NCI-H460 (cell line): ENCODE data around the gene CCSER2. TPM values are rescaled to one million over a fixed set of nuclear protein-coding genes. Genes with fewer than 3 reads are reported as not detected.
"Not testable (repeated sequence)": the region's sequence is repeated elsewhere in the genome, so short reads cannot be mapped to it uniquely, and the experiment has no call there.

Source experiments
- DNase-seq: peaks from one replicate; pipeline ENCODE4 v3.0.0-alpha.2; 2016; ENCODE audit warnings: low read depth; ENCODE audit errors: extremely low read depth
- total RNA-seq: library from RNA; depleted of rRNA; stranded (reverse); fragments of >200 nt; shearing (Covaris generic); gene quantifications from 2 replicates; pipeline ENCODE4 v1.2.3, GENCODE V29; 2014

CCSER2 gene
- total RNA-seq, 1 experiment from 2014 or later: 25.0 TPM

DNA sequence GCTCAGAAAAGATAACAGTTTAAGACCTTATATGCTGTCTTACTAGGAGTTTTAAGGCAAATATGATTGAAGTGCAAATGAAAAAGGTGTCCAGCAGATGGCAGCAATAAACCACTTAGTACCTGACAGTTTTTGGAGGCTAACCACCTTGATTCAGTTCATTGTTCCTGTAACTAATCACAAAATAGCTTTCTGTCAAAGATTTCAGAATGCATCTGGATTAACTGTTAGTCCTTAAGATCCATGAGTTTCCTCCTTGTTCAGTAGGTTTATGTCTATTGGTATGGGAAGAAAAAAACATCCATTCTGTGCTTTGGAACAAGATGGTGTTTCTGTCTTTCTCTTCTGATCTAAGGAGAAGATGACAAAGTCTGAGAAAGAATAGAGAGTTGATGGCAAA is 46.6 kb downstream of the CCSER2 start:
- DNase-seq: peak; percentile 58

- DNase-seq: no peak
Observed at GRCh38 chr10:84375881-84376280, 47.5 kb downstream of the CCSER2 start.

DNA sequence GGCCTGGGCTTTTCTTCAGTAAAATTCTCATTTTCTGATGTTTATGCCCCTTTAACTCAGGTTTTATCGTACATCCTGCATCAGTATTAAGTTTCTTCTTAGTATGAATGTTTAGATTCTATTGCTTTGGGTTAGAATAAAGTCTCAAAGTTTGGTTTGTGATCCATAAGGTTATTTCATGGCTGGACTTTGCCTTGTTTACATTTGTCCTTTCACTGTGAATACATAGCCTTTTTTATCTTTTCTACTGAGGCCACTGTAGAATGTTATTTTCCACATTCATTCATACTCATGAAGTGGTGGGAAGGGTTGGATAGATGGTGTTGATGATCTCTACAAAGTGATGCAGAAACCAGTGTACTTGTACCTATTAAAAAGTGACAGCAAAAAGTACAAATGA is 59.8 kb downstream of the CCSER2 start:
- no peak for DNase-seq

DNA sequence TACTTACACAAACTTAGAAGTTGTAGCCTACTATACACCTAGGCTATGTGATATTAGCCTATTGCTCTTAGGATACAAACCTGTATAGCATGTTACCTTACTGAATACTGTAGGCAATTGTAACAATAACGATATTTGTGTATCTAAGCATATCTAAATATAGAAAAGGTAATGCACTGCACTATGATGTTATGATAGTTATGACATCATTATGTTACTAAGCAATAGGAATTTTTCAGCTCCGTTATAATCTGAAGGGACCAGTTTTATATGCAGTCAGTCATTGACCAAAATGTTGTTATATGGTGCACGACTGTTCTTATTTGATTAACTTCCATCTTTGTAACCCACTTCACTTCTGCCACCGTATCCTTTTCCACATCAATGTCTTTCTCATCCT is 62.0 kb downstream of the CCSER2 start:
- no peak for DNase-seq

GRCh38 chr10:84391326-84391725 is 62.9 kb downstream of the CCSER2 start:
- DNase-seq: no peak

- DNase-seq: no peak
Observed at GRCh38 chr10:84392181-84392580, 63.8 kb downstream of the CCSER2 start.

DNA sequence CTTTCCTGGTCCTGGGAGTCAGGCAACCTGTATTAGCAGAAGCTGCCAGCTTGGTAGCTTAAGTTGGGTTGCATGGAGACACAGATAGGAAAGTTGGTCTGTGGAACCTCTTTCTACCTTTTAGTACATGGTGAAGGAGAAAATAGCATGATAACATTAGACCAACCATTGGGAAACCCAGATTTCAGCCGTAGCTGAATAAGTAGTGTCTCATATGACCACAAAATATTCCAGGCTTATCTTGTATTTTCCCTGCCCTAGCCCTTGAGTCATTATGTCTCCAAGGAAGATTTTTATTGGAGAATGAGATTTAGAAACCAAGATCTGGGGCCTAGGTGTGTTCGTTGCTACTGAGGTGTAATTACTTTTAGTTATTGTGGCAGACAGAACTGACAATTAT is 67.2 kb downstream of the CCSER2 start:
- DNase-seq: no peak

DNA sequence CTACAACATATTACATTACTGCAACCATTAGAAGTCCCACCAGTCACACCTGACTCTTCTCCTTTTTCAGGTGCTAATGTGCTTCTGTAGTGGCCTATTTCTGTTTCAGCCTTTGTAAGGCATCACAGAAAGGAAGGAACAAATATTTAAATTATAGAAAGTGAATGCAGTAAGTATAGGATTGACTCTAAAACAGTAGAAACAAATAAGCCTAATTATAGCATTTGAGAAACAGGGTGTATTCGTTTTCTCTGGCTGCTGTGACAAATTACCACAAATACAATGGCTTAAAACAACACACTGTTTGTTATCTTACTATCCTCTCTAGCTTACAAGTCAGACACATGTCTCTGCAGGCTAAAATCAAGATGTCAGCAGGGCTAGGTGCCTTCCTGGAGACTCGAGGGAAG is 69.4 kb downstream of the CCSER2 start:
- DNase-seq: no peak

GRCh38 chr10:84398696-84399095 is 70.3 kb downstream of the CCSER2 start:
- DNase-seq: no peak

- DNase-seq: no peak
Observed at GRCh38 chr10:84401854-84402611, 73.6 kb downstream of the CCSER2 start.

DNA sequence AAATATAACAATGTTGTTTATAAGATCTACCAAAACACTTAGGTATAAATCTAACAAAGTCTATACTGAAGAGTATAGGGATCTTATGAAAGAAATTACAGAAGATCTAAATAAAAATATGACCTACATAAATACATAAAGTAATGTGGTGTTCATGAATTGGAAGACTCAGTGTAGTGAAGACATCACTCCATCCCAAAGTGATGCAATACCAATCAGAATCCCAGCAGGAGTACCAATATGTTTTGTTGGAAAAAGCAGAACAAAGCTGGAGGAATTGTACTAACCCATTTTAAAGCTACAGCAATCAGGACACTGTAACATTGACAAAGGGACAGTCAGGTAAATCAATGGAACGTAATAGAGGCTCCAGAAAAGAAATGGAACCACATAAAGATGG is 76.4 kb downstream of the CCSER2 start:
- no peak for DNase-seq

- DNase-seq: no peak
Observed at GRCh38 chr10:84405662-84406061, 77.3 kb downstream of the CCSER2 start.

DNA sequence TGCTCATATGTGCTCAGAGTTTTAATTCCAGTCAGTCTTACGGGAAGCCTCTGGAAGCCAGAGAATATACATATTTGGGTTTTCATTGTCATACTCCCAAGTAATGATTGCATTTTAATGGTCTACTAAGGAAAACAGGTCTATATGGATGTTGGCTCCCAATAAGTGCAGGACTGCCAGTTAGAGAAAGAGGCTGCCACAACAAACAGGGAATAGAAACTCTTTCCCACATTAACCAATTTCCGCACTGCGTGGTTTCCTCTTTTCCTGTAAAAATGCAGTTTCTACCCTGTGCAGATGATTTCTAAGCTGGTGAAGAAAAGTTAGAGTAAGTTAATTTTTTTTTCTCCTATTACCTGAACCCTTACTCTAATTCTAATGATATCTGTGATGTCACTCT is 78.2 kb downstream of the CCSER2 start:
- DNase-seq: no peak

DNA sequence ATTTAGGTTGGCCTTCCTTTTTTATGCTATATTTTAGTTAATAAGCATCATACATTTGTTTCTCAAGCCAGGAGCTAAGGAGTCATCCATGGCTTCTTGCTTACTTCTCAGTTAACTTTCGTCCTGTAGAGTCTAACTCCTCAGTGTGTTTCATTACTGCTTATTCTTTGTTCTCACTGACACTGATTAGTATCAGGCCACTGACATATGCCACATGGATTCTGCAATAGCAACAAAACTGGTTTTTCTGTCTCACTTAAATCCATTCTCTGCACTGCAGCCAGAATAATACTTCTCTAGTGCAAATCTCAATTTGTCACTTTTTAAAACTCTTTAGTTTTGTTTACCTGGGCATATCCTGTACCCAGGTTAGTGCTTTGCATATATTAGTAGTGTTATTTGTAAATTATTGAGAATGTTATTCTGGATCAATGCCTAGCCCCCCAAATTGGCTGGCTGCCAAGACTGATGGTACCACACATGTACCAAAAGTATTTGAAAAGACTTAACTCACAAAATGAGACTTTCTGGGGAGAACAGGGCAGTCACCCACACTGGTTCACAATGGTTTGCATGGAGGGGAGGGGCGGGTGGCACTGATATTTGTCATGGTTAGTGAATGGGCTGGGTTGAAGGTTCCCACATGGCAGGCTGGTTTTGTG is 79.1 kb downstream of the CCSER2 start:
- DNase-seq: no peak

- no peak for DNase-seq
Observed at GRCh38 chr10:84412482-84412881, 84.1 kb downstream of the CCSER2 start.

DNA sequence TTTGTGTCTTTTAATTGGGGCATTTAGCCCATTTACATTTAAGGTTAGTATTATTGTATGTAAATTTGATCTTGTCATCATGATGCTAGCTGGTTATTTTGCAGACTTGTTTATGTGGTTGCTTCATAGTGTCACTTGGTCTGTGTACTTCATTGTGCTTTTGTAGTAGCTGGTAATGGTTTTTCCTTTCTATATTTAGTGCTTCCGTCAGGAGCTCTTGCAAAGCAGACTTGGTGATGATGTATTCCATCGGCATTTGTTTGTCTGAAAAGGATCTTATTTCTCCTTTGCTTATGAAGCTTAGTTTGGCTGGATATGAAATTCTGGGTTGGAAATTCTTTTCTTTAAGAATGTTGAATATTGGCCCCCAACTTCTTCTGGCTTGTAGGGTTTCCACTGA is 85.7 kb downstream of the CCSER2 start:
- not testable (repeated sequence) for DNase-seq

GRCh38 chr10:84415539-84416244 is 87.3 kb downstream of the CCSER2 start:
- DNase-seq: no peak

DNA sequence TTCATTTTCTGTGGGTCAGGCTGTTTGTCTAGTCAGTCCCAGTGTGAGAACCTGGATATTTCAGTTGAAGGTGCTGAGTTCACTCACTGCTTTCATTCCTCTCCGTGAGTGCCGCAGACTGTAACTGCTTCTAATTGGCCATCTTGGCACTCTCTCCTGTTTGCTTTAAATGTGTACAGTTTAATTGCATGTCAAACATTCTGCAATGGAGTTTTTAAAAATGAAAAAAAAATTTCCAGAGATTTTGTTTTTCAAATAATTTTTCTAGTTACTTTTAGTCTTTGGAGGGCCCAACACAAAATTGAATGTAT is 87.8 kb downstream of the CCSER2 start:
- DNase-seq: no peak

DNA sequence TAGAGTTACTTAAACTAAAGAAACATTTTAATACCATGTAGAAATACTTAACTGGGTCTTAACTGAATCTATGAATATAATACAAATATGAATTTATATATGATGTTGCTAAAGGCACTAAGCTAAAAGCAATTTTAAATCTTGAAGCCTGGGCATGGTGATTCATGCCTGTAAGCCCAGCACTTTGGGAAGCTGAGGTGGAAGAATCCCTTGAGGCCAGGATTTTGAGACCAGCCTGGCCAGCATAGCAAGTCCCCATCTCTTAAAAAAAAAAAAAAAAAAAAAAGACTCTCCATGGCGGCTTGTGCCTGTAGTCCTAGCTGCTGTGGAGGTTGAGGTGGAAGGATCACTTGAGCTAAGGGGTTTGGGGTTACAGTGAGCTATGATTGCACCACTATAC is 95.3 kb downstream of the CCSER2 start:
- DNase-seq: no peak

DNA sequence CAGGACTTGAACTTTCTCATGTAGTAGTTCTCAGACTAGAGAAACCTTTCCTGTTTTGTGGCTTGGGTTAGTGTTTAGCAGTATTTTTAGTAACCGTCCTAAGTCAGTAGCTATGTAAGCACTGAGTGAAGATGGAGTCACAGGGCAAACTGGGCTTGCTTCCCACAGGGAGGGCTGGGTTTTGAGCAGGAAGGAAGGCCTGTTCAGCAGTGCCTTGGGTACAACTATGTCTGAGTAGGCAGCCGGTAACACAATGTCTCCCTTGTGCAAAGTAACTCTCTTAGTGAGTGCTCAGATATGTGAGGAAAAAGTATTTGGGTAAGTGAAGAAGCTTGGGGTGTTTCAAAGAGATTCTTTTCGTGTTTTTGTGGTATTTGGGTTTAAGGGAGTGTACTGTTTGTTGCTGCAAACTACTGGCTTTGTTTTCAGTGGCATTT is 96.4 kb downstream of the CCSER2 start:
- DNase-seq: peak; percentile 43

- no peak for DNase-seq
Observed at GRCh38 chr10:84427903-84428650, 99.7 kb downstream of the CCSER2 start.
